ENCODE measurements around the gene BMAL1. TPM values are rescaled to one million over a fixed set of nuclear protein-coding genes. Genes with fewer than 3 reads are reported as not detected.

The BMAL1 gene
- total RNA-seq, 1 experiment from 2014 or later, result 10.9 TPM

DNA sequence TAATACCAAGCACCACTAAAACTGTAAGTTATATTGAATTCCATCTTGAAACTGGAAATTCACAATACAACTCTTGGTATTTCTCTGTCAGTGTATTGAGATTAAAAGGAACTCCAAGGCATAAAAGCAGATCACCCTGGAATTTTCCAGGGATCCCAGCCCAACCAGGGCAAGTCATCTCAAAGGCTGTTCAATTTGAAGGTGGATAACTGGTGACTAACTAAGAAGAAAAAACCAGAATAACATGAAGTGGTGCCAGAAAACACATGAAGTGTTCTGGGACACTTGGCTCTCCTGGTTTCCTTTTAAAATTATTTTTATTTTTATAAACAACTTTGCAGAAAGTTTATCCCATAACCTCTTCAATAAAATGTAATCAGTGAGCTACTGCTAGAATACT lies 7.8 kb upstream of the BMAL1 start:
- ATAC-seq, result peak; percentile 29; the same call in 1 of the 2 replicates
- POLR2A ChIA-PET (ENCODE audit: unreplicated experiment), result no interaction called here
- H3K4me1 ChIP-seq (ENCODE audit: insufficient read depth, low read length), result no peaks in the 10 kb centered on the region
- H3K4me2 ChIP-seq (ENCODE audit: low read length), result no peak overlapping the region
- no TSS peak for BruUV-seq (replicated peaks)
- intact Hi-C loops (cut with micrococcal nuclease), result loop anchor here (10.0 kb wide), 1 partner anchor 395 kb away; the partner anchor contains the start of gene FAR1
- H3F3A ChIP-seq (ENCODE audit: low read length, unreplicated experiment), result no peaks in the 10 kb centered on the region
- DNase-seq, result peak; percentile 40
- H3K9me3 ChIP-seq (ENCODE audit: low read length), result no peaks in the 10 kb centered on the region
- CTCF ChIA-PET, result no interaction called here
- no peak overlapping the region for H3K27ac ChIP-seq (ENCODE audit: low read length)
- TF ChIP-seq, protein P1, sequence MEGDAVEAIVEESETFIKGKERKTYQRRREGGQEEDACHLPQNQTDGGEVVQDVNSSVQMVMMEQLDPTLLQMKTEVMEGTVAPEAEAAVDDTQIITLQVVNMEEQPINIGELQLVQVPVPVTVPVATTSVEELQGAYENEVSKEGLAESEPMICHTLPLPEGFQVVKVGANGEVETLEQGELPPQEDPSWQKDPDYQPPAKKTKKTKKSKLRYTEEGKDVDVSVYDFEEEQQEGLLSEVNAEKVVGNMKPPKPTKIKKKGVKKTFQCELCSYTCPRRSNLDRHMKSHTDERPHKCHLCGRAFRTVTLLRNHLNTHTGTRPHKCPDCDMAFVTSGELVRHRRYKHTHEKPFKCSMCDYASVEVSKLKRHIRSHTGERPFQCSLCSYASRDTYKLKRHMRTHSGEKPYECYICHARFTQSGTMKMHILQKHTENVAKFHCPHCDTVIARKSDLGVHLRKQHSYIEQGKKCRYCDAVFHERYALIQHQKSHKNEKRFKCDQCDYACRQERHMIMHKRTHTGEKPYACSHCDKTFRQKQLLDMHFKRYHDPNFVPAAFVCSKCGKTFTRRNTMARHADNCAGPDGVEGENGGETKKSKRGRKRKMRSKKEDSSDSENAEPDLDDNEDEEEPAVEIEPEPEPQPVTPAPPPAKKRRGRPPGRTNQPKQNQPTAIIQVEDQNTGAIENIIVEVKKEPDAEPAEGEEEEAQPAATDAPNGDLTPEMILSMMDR (conservative IDR thresholded peaks at IDR 0.05; ENCODE audit: low read depth, low read length), result no peak
- TF ChIP-seq EZH2 (IDR thresholded peaks at IDR 0.05; ENCODE audit: low read length, unreplicated experiment) (no peak), EZH2phosphoT487 (IDR thresholded peaks at IDR 0.05; ENCODE audit: borderline replicate concordance, low read length) (no peak)
- no peaks in the 10 kb centered on the region for H4K20me1 ChIP-seq (ENCODE audit: low read length)
- H3K9ac ChIP-seq (ENCODE audit: low read length), result no peak overlapping the region
- H3K79me2 ChIP-seq (ENCODE audit: low read length), result no peaks in the 10 kb centered on the region
- no peak overlapping the region for H2AFZ ChIP-seq (ENCODE audit: low read length)
- no peaks in the 10 kb centered on the region for H3K9me2 ChIP-seq (replicated peaks; ENCODE audit: low read length)
- H3K4me3 ChIP-seq (ENCODE audit: low read length), result no peak overlapping the region
- H3K27me3 ChIP-seq (ENCODE audit: low read length), result peaks cover 12% of the 10 kb centered on the region; the same call in 1 of the 2 replicates
- H3K36me3 ChIP-seq (ENCODE audit: low read depth, low read length), result no peaks in the 10 kb centered on the region

DNA sequence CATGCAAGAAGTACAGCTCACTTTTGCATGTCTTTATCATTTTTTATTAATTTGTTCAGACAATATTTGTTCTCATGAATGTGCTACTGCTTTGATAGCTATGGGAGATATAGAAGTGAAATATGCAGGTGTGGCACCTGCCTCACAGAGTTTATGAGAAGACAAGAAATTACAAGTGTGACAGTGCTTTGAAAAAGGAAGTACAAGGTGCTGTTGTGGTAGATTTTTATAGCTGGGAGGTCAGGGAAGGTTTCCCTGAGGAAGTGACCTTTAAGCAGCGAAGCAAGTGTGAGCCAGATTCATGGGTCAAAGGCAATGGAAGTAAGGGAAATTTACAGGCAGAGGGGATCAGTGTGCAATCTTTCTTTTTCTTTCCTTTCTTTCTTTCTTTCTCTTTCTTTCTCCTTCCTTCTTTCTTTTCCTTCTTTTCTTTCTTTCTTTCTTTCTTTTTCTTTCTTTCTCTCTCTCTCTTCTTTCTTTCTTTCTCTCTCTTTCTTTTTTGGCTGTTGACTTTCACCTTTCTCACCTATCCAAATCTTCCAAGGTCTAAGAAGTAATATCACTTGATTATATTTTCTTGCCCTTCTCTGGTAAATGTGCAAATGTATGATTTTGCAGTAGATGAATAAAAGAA lies 6.4 kb upstream of the BMAL1 start:
- Histone ChIP-seq H3K9me3 (ENCODE audit: low read length) (no peaks in the 10 kb centered on the region), H3K27ac (ENCODE audit: low read length) (no peak overlapping the region), H3K9ac (ENCODE audit: low read length) (no peak overlapping the region), H3K36me3 (ENCODE audit: low read depth, low read length) (no peaks in the 10 kb centered on the region), H3K4me1 (ENCODE audit: insufficient read depth, low read length) (no peaks in the 10 kb centered on the region), H4K20me1 (ENCODE audit: low read length) (no peaks in the 10 kb centered on the region), H3K79me2 (ENCODE audit: low read length) (no peaks in the 10 kb centered on the region), H3K27me3 (ENCODE audit: low read length) (peaks cover 22% of the 10 kb centered on the region; the same call in 1 of the 2 replicates), H3K4me3 (ENCODE audit: low read length) (no peak overlapping the region), H3K4me2 (ENCODE audit: low read length) (no peak overlapping the region; the same call in 1 of the 2 replicates), H3F3A (ENCODE audit: low read length, unreplicated experiment) (no peaks in the 10 kb centered on the region), H3K9me2 (replicated peaks; ENCODE audit: low read length) (no peaks in the 10 kb centered on the region), H2AFZ (ENCODE audit: low read length) (no peak overlapping the region)
- CTCF ChIA-PET, result interaction anchor here (0.7 kb wide), 1 partner anchor 18 kb away, joined by 3 read pairs; no protein-coding TSS in a partner anchor
- POLR2A ChIA-PET (ENCODE audit: unreplicated experiment), result no interaction called here
- peak; percentile 73 for ATAC-seq
- TF ChIP-seq EZH2 (IDR thresholded peaks at IDR 0.05; ENCODE audit: low read length, unreplicated experiment) (no peak), EZH2phosphoT487 (IDR thresholded peaks at IDR 0.05; ENCODE audit: borderline replicate concordance, low read length) (no peak)
- TF ChIP-seq, protein P1 (conservative IDR thresholded peaks at IDR 0.05; ENCODE audit: low read depth, low read length), result no peak
- DNase-seq, result peak; percentile 6
- intact Hi-C loops (cut with micrococcal nuclease), result loop anchor here (10.0 kb wide), 1 partner anchor 394 kb away; the partner anchor contains the start of gene FAR1
- BruUV-seq (replicated peaks), result no TSS peak

DNA sequence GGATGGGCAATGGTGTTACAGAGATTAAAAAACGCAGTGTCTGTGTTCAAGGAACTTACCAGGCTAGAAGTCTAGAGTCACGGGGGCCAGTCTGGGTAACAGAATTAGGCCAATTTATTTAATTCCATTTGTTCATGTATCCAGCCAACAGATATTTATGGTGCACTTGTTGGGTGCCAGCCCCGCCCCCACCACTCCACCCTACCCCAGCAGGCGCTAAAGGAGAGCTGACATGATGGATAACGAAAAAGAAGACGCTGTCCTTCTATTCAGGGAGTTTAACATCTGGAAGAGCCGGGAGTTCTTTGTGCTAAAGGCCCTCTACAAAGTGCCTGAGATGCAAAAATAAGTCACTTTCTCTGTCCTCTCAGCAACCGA lies 1.1 kb upstream of the BMAL1 start:
- Histone ChIP-seq H3K27me3 (ENCODE audit: low read length) (peaks cover 22% of the 10 kb centered on the region; the same call in 1 of the 2 replicates), H3K9me3 (ENCODE audit: low read length) (no peaks in the 10 kb centered on the region), H3K79me2 (ENCODE audit: low read length) (0 out of 2 replicates have a peak, but pooled peaks cover 7% of the 10 kb centered on the region), H3K4me2 (ENCODE audit: low read length) (peak overlapping the region; percentile 100), H3K9me2 (replicated peaks; ENCODE audit: low read length) (no peaks in the 10 kb centered on the region), H2AFZ (ENCODE audit: low read length) (peak overlapping the region; percentile 97), H4K20me1 (ENCODE audit: low read length) (no peaks in the 10 kb centered on the region), H3K36me3 (ENCODE audit: low read depth, low read length) (no peaks in the 10 kb centered on the region), H3K4me1 (ENCODE audit: insufficient read depth, low read length) (no peaks in the 10 kb centered on the region), H3K4me3 (ENCODE audit: low read length) (peak overlapping the region; percentile 88), H3F3A (ENCODE audit: low read length, unreplicated experiment) (no peaks in the 10 kb centered on the region), H3K27ac (ENCODE audit: low read length) (no peak overlapping the region), H3K9ac (ENCODE audit: low read length) (peak overlapping the region; percentile 43; the same call in 1 of the 2 replicates)
- no TSS peak for BruUV-seq (replicated peaks)
- DNase-seq (no peak), ATAC-seq (no peak)
- POLR2A ChIA-PET (ENCODE audit: unreplicated experiment), result no interaction called here
- TF ChIP-seq, protein P1 (conservative IDR thresholded peaks at IDR 0.05; ENCODE audit: low read depth, low read length), result no peak
- TF ChIP-seq EZH2phosphoT487 (IDR thresholded peaks at IDR 0.05; ENCODE audit: borderline replicate concordance, low read length) (no peak), EZH2 (IDR thresholded peaks at IDR 0.05; ENCODE audit: low read length, unreplicated experiment) (no peak)
- CTCF ChIA-PET, result no interaction called here
- intact Hi-C loops (cut with micrococcal nuclease), result loop anchor here (2.0 to 10.0 kb wide), 3 partner anchors 58 to 388 kb away; partner anchors contain the start of gene FAR1
